ENCODE data around the gene TTLL11.

Gene TTLL11

GRCh38 chr9:121914604-121915303, 178.4 kb downstream of the TTLL11 start:
- no peaks in the 10 kb centered on the region for H3K9me3 ChIP-seq (ENCODE audit: control insufficient read depth, insufficient read depth, low read length)
- H3K27ac ChIP-seq (ENCODE audit: low read depth, low read length), result no peak overlapping the region

DNA sequence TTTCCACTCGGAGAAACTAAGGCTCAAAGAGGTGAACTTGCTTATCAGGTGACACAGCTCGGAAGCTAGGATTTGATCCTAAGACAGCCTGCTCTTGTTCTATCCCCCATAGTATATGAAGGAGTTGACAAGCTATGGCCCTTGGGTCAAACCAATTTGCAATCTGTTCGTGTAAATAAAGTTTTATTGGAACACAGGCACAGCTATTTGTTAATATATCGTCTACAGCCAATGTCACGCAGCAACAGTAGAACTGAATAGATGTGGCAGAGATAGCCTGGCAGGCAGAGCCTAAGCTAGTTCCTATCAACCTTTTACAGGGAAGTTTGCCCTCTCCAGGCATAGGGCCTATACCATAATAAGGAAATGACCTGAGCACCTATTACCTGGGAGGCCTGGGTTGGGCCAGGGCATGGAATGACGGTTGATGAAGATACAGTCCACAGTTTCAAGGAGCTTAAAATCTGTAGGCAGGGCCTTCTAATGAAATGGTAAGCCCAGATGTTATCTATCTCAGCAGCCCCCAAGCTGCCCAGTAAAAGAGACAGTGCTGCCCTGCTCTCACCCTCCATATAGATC, 179.0 kb downstream of the TTLL11 start:
- Histone ChIP-seq H3K27me3 (ENCODE audit: control insufficient read depth, insufficient read depth, low read length) (no peaks in the 10 kb centered on the region), H3K9ac (ENCODE audit: low read depth, low read length) (no peak overlapping the region)

More at GRCh38 chr9:121914604-121915303, 178.4 kb downstream of the TTLL11 start:
- no peaks in the 10 kb centered on the region for H3K27me3 ChIP-seq (ENCODE audit: control insufficient read depth, insufficient read depth, low read length)
- no peak overlapping the region for H3K4me3 ChIP-seq (ENCODE audit: low read depth, low read length)
- no peak overlapping the region for H3K9ac ChIP-seq (ENCODE audit: low read depth, low read length)
- no peaks in the 10 kb centered on the region for H3K36me3 ChIP-seq (ENCODE audit: control insufficient read depth, insufficient read depth, low read length)
- no peaks in the 10 kb centered on the region for H3K4me1 ChIP-seq (ENCODE audit: control insufficient read depth, insufficient read depth, low read length)

DNA sequence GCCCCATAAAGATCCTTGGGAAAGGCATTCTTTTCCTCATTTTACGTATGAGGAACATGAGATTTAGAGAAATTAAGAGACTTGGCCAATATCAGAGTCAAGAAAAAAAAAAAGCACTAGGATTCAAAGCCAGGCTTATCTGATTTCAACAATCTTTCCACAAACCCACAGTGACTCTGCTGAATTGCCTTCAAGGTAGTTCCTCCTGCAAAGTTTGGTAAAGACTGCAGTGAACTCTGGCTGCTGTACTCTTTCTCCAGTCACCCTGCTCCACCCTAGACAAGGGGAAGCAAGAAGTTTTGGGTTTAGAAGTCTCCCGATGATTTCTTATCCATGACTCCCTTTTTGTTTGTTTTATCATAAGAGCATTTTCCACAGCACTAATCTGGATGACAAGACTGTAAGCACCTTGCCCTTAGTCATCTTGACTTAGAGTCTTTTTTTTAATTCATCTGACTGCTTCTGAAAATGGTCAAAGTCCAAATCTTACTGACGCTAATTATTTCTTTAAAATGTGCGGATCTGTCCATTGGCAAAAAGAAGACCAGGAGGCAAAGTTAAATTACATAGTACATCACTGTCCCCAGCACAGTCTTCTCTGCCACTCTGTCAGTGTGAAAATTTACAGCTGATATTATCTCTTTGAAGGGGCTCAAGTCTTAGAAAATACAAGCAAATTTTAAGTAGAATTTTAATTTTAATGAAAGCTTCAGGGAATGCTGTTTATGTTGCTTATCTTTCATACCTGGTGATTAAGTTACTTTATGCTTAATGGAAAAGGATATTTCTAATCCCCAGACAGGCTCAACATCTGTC, 180.1 kb downstream of the TTLL11 start:
- no peaks in the 10 kb centered on the region for H3K9me3 ChIP-seq (ENCODE audit: control insufficient read depth, insufficient read depth, low read length)
- H3K27me3 ChIP-seq (ENCODE audit: control insufficient read depth, insufficient read depth, low read length), result no peaks in the 10 kb centered on the region
- no peaks in the 10 kb centered on the region for H3K4me1 ChIP-seq (ENCODE audit: control insufficient read depth, insufficient read depth, low read length)
- no peaks in the 10 kb centered on the region for H3K36me3 ChIP-seq (ENCODE audit: control insufficient read depth, insufficient read depth, low read length)
- H3K27ac ChIP-seq (ENCODE audit: low read depth, low read length), result no peak overlapping the region
- no peak overlapping the region for H3K4me3 ChIP-seq (ENCODE audit: low read depth, low read length)
- no peak overlapping the region for H3K9ac ChIP-seq (ENCODE audit: low read depth, low read length)

More for the DNA sequence above, 179.0 kb downstream of the TTLL11 start:
- Histone ChIP-seq H3K9me3 (ENCODE audit: control insufficient read depth, insufficient read depth, low read length) (no peaks in the 10 kb centered on the region), H3K4me1 (ENCODE audit: control insufficient read depth, insufficient read depth, low read length) (no peaks in the 10 kb centered on the region), H3K36me3 (ENCODE audit: control insufficient read depth, insufficient read depth, low read length) (no peaks in the 10 kb centered on the region), H3K4me3 (ENCODE audit: low read depth, low read length) (no peak overlapping the region), H3K27ac (ENCODE audit: low read depth, low read length) (no peak overlapping the region)

GRCh38 chr9:121910491-121911040, 182.5 kb downstream of the TTLL11 start:
- H3K9ac ChIP-seq (ENCODE audit: low read depth, low read length), result no peak overlapping the region
- H3K27me3 ChIP-seq (ENCODE audit: control insufficient read depth, insufficient read depth, low read length), result no peaks in the 10 kb centered on the region
- no peaks in the 10 kb centered on the region for H3K9me3 ChIP-seq (ENCODE audit: control insufficient read depth, insufficient read depth, low read length)
- H3K27ac ChIP-seq (ENCODE audit: low read depth, low read length), result no peak overlapping the region
- no peaks in the 10 kb centered on the region for H3K36me3 ChIP-seq (ENCODE audit: control insufficient read depth, insufficient read depth, low read length)
- H3K4me3 ChIP-seq (ENCODE audit: low read depth, low read length), result no peak overlapping the region
- H3K4me1 ChIP-seq (ENCODE audit: control insufficient read depth, insufficient read depth, low read length), result no peaks in the 10 kb centered on the region

GRCh38 chr9:121909111-121909510, 184.0 kb downstream of the TTLL11 start:
- no peak overlapping the region for H3K9ac ChIP-seq (ENCODE audit: low read depth, low read length)
- H3K4me3 ChIP-seq (ENCODE audit: low read depth, low read length), result no peak overlapping the region
- H3K9me3 ChIP-seq (ENCODE audit: control insufficient read depth, insufficient read depth, low read length), result no peaks in the 10 kb centered on the region
- no peak overlapping the region for H3K27ac ChIP-seq (ENCODE audit: low read depth, low read length)
- no peaks in the 10 kb centered on the region for H3K27me3 ChIP-seq (ENCODE audit: control insufficient read depth, insufficient read depth, low read length)
- no peaks in the 10 kb centered on the region for H3K4me1 ChIP-seq (ENCODE audit: control insufficient read depth, insufficient read depth, low read length)
- no peaks in the 10 kb centered on the region for H3K36me3 ChIP-seq (ENCODE audit: control insufficient read depth, insufficient read depth, low read length)

GRCh38 chr9:121906074-121906870, 186.8 kb downstream of the TTLL11 start:
- Histone ChIP-seq H3K27me3 (ENCODE audit: control insufficient read depth, insufficient read depth, low read length) (no peaks in the 10 kb centered on the region), H3K36me3 (ENCODE audit: control insufficient read depth, insufficient read depth, low read length) (no peaks in the 10 kb centered on the region), H3K4me1 (ENCODE audit: control insufficient read depth, insufficient read depth, low read length) (no peaks in the 10 kb centered on the region), H3K9ac (ENCODE audit: low read depth, low read length) (no peak overlapping the region), H3K4me3 (ENCODE audit: low read depth, low read length) (no peak overlapping the region), H3K9me3 (ENCODE audit: control insufficient read depth, insufficient read depth, low read length) (no peaks in the 10 kb centered on the region), H3K27ac (ENCODE audit: low read depth, low read length) (no peak overlapping the region)

- no peaks in the 10 kb centered on the region for H3K9me3 ChIP-seq (ENCODE audit: control insufficient read depth, insufficient read depth, low read length)
- no peak overlapping the region for H3K9ac ChIP-seq (ENCODE audit: low read depth, low read length)
- H3K27me3 ChIP-seq (ENCODE audit: control insufficient read depth, insufficient read depth, low read length), result no peaks in the 10 kb centered on the region
- H3K4me3 ChIP-seq (ENCODE audit: low read depth, low read length), result no peak overlapping the region
- H3K27ac ChIP-seq (ENCODE audit: low read depth, low read length), result no peak overlapping the region
- no peaks in the 10 kb centered on the region for H3K4me1 ChIP-seq (ENCODE audit: control insufficient read depth, insufficient read depth, low read length)
- no peaks in the 10 kb centered on the region for H3K36me3 ChIP-seq (ENCODE audit: control insufficient read depth, insufficient read depth, low read length)
Measured at GRCh38 chr9:121902461-121903135, 190.5 kb downstream of the TTLL11 start.

- H3K27me3 ChIP-seq (ENCODE audit: control insufficient read depth, insufficient read depth, low read length), result no peaks in the 10 kb centered on the region
- H3K27ac ChIP-seq (ENCODE audit: low read depth, low read length), result no peak overlapping the region
- H3K36me3 ChIP-seq (ENCODE audit: control insufficient read depth, insufficient read depth, low read length), result no peaks in the 10 kb centered on the region
- H3K4me3 ChIP-seq (ENCODE audit: low read depth, low read length), result no peak overlapping the region
- H3K9ac ChIP-seq (ENCODE audit: low read depth, low read length), result no peak overlapping the region
- no peaks in the 10 kb centered on the region for H3K9me3 ChIP-seq (ENCODE audit: control insufficient read depth, insufficient read depth, low read length)
- no peaks in the 10 kb centered on the region for H3K4me1 ChIP-seq (ENCODE audit: control insufficient read depth, insufficient read depth, low read length)
Measured at GRCh38 chr9:121901616-121902015, 191.5 kb downstream of the TTLL11 start.

DNA sequence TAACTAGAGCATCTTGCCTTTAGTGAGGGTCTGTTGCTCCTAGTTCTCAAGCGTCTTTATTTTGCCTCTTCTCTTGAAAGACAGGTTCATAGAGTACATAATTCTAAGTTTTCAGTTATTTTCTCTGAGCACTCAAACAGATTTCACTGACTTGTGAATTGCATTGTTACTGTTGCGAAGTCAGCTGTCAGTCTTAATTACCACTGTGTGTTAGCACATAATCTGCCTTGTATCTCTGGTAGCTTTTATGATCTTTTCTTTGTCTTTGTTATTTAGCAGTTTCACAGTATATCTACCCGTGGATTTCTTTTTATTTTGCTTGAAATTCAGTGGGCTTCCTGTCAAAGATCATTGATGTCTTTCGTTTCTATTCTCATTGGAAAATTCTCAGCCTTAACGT, 192.9 kb downstream of the TTLL11 start:
- Histone ChIP-seq H3K36me3 (ENCODE audit: control insufficient read depth, insufficient read depth, low read length) (no peaks in the 10 kb centered on the region), H3K9ac (ENCODE audit: low read depth, low read length) (no peak overlapping the region), H3K27ac (ENCODE audit: low read depth, low read length) (no peak overlapping the region), H3K27me3 (ENCODE audit: control insufficient read depth, insufficient read depth, low read length) (no peaks in the 10 kb centered on the region), H3K4me1 (ENCODE audit: control insufficient read depth, insufficient read depth, low read length) (no peaks in the 10 kb centered on the region), H3K9me3 (ENCODE audit: control insufficient read depth, insufficient read depth, low read length) (no peaks in the 10 kb centered on the region), H3K4me3 (ENCODE audit: low read depth, low read length) (no peak overlapping the region)

- no peaks in the 10 kb centered on the region for H3K9me3 ChIP-seq (ENCODE audit: control insufficient read depth, insufficient read depth, low read length)
- no peaks in the 10 kb centered on the region for H3K27me3 ChIP-seq (ENCODE audit: control insufficient read depth, insufficient read depth, low read length)
- no peak overlapping the region for H3K4me3 ChIP-seq (ENCODE audit: low read depth, low read length)
- no peaks in the 10 kb centered on the region for H3K4me1 ChIP-seq (ENCODE audit: control insufficient read depth, insufficient read depth, low read length)
- H3K36me3 ChIP-seq (ENCODE audit: control insufficient read depth, insufficient read depth, low read length), result no peaks in the 10 kb centered on the region
- no peak overlapping the region for H3K27ac ChIP-seq (ENCODE audit: low read depth, low read length)
- H3K9ac ChIP-seq (ENCODE audit: low read depth, low read length), result no peak overlapping the region
Measured at GRCh38 chr9:121898856-121899255, 194.3 kb downstream of the TTLL11 start.

Measured in HUES48 (cell line).